Measurements from ENCODE around the gene VSNL1. TPM values are rescaled to one million over a fixed set of nuclear protein-coding genes. Genes with fewer than 3 reads are reported as not detected.

Gene VSNL1
- total and polyA plus RNA-seq, 10 of the 15 experiments (the other 5 are each of a cell fraction or from before 2014, with no cell fraction given), result 0.04 to 0.30 (median 0.12) TPM; not detected in 4

DNA sequence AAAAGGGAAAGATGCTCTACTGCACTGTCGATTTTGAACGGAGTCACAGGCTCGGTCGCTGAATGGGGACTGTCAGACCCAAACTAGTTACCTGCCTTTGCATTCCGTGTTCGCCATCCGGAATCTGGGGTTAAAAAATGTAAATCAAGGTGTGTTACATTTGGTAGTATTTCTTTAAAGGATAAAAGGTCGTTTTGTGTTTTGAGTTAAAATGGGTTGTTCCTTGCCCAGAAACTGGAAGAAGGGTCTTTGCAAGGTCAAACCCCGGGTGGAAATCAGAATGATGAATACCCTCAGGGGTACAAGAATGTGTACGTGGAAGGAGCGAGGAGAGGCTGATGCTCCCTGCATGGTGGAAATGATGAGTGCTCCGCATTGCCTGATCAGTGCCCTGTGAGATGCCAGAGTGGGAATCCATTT, 1.0 kb downstream of the VSNL1 start:
- no peak for DNase-seq (ENCODE audit: low read depth, low spot score)
- CTCF ChIA-PET, result no interaction called here
- H3K4me3 ChIP-seq, result no peak overlapping the region
- peaks cover 11 to 20% of the 10 kb centered on the region in 2 experiments for H3K27me3 ChIP-seq (replicated peaks in 1 of 2; ENCODE audit: control insufficient read depth in 2 of 2, insufficient read depth in 2 of 2, low read length in 1 of 2)
- H3K36me3 ChIP-seq (ENCODE audit: control insufficient read depth in 2 of 2, insufficient read depth in 2 of 2, low read length in 1 of 2), result no peaks in the 10 kb centered on the region
- no peaks in the 10 kb centered on the region for H3K79me2 ChIP-seq (ENCODE audit: control insufficient read depth, insufficient read depth, low read length)
- no peaks in the 10 kb centered on the region for H3K4me1 ChIP-seq (ENCODE audit: control insufficient read depth, insufficient read depth, low read length)
- no peak overlapping the region for H3K4me2 ChIP-seq (ENCODE audit: control insufficient read depth, insufficient read depth)
- no peak overlapping the region for H3K27ac ChIP-seq (ENCODE audit: control insufficient read depth, insufficient read depth)
- POLR2A ChIA-PET, result no interaction called here
- H3K9ac ChIP-seq (ENCODE audit: control insufficient read depth, insufficient read depth, low read length), result no peak overlapping the region
- H3K9me3 ChIP-seq (replicated peaks; ENCODE audit: control insufficient read depth, insufficient read depth, low read length), result no peaks in the 10 kb centered on the region
- H4K20me1 ChIP-seq (ENCODE audit: control insufficient read depth, insufficient read depth), result no peaks in the 10 kb centered on the region
- in situ Hi-C loops (cut with MboI) (no loop called here), intact Hi-C loops (cut with micrococcal nuclease; ENCODE audit: unreplicated experiment) (no loop called here)
- H2AFZ ChIP-seq (ENCODE audit: control insufficient read depth, low read depth, low read length), result no peak overlapping the region
- WGBS (ENCODE audit: insufficient coverage, insufficient replicate concordance, low lambda C conversion rate, missing lambda C conversion rate), result 33% methylated on average over 12 of the region's 12 CpGs
- no peak for ATAC-seq
- RAD21 ChIA-PET (ENCODE audit: unreplicated experiment), result no interaction called here
- BruUV-seq (replicated peaks), result no TSS peak
- TF ChIP-seq EED (IDR thresholded peaks at IDR 0.05; ENCODE audit: low read depth) (no peak), SREBF2 (IDR thresholded peaks at IDR 0.05; ENCODE audit: low read length) (no peak), NFYA (IDR thresholded peaks at IDR 0.05; ENCODE audit: borderline replicate concordance, low read depth, low read length) (no peak), SMAD1 (IDR thresholded peaks at IDR 0.05; ENCODE audit: low read depth, partially characterized antibody) (no peak), CEBPB (IDR thresholded peaks at IDR 0.05; ENCODE audit: borderline replicate concordance in 1 of 2, low read depth in 2 of 2, low read length in 2 of 2) (no peak), SMARCA5 (IDR thresholded peaks at IDR 0.05) (no peak), HCFC1 (IDR thresholded peaks at IDR 0.05; ENCODE audit: low read length) (no peak), TBL1XR1 (IDR thresholded peaks at IDR 0.05; ENCODE audit: low read depth, low read length) (no peak)
- TF ChIP-seq, protein P1, sequence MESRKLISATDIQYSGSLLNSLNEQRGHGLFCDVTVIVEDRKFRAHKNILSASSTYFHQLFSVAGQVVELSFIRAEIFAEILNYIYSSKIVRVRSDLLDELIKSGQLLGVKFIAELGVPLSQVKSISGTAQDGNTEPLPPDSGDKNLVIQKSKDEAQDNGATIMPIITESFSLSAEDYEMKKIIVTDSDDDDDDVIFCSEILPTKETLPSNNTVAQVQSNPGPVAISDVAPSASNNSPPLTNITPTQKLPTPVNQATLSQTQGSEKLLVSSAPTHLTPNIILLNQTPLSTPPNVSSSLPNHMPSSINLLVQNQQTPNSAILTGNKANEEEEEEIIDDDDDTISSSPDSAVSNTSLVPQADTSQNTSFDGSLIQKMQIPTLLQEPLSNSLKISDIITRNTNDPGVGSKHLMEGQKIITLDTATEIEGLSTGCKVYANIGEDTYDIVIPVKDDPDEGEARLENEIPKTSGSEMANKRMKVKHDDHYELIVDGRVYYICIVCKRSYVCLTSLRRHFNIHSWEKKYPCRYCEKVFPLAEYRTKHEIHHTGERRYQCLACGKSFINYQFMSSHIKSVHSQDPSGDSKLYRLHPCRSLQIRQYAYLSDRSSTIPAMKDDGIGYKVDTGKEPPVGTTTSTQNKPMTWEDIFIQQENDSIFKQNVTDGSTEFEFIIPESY (IDR thresholded peaks at IDR 0.05), result no peak
- TF ChIP-seq, protein P2, sequence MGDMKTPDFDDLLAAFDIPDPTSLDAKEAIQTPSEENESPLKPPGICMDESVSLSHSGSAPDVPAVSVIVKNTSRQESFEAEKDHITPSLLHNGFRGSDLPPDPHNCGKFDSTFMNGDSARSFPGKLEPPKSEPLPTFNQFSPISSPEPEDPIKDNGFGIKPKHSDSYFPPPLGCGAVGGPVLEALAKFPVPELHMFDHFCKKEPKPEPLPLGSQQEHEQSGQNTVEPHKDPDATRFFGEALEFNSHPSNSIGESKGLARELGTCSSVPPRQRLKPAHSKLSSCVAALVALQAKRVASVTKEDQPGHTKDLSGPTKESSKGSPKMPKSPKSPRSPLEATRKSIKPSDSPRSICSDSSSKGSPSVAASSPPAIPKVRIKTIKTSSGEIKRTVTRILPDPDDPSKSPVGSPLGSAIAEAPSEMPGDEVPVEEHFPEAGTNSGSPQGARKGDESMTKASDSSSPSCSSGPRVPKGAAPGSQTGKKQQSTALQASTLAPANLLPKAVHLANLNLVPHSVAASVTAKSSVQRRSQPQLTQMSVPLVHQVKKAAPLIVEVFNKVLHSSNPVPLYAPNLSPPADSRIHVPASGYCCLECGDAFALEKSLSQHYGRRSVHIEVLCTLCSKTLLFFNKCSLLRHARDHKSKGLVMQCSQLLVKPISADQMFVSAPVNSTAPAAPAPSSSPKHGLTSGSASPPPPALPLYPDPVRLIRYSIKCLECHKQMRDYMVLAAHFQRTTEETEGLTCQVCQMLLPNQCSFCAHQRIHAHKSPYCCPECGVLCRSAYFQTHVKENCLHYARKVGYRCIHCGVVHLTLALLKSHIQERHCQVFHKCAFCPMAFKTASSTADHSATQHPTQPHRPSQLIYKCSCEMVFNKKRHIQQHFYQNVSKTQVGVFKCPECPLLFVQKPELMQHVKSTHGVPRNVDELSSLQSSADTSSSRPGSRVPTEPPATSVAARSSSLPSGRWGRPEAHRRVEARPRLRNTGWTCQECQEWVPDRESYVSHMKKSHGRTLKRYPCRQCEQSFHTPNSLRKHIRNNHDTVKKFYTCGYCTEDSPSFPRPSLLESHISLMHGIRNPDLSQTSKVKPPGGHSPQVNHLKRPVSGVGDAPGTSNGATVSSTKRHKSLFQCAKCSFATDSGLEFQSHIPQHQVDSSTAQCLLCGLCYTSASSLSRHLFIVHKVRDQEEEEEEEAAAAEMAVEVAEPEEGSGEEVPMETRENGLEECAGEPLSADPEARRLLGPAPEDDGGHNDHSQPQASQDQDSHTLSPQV (IDR thresholded peaks at IDR 0.05), result no peak
- SMC1A ChIA-PET (ENCODE audit: uncharacterized antibody, unreplicated experiment), result no interaction called here
- FAIRE-seq, result no peak

Measured in GM12878 (cell line).